Endothelial cell of umbilical vein (primary cell): ENCODE results near the gene GNAO1. TPM values are rescaled to one million over a fixed set of nuclear protein-coding genes. Genes with fewer than 3 reads are reported as not detected.

Experiments used
- BruUV-seq: library from RNA; stranded (reverse); fragments of 400-500 nt; replicated peaks from 2 replicates; lab custom pipeline; 2021; lab: Mats Ljungman, UMichigan
- CTCF ChIA-PET: fragments of 300-600, 350-600 bp; sonication (Branson Sonifier 250); formaldehyde crosslinking; loops from one replicate; lab custom pipeline; 2021; ENCODE audit warnings: antibody characterized with exemption, inconsistent platforms; lab: Charles Lee
- POLR2A ChIA-PET: fragments of 300-600, 350-600 bp; sonication (Branson Sonifier 250); formaldehyde crosslinking; loops from one replicate; lab custom pipeline; 2021; ENCODE audit warnings: antibody characterized with exemption, inconsistent platforms; lab: Charles Lee
- DNase-seq: peaks from one replicate; pipeline ENCODE4 v3.0.0-alpha.2; 2011; ENCODE audit warnings: low read depth, low spot score
- FAIRE-seq: peaks from 2 replicates; lab custom pipeline; 2011; peaks lifted over from hg19 to GRCh38; lab: Jason Lieb, UNC
- H2AFZ ChIP-seq: 2 replicates; pipeline ENCODE4 v1.6.0; 2012; ENCODE audit warnings: low read depth, low read length, control low read depth, inconsistent platforms
- H3K27ac ChIP-seq: 2 replicates; pipeline ENCODE4 v1.5.1; 2011; ENCODE audit warnings: low read depth, mild to moderate bottlenecking, control low read depth, low read length, moderate library complexity; ENCODE audit not compliant: insufficient read depth
- H3K27me3 ChIP-seq, 2 experiments: 2 replicates each; pipeline versions ENCODE4 v1.6.0 to v1.6.1; 2011; ENCODE audit warnings: low read length in 2 of 2, mixed read lengths in 1 of 2; ENCODE audit not compliant: control insufficient read depth in 2 of 2, insufficient read depth in 2 of 2
- H3K36me3 ChIP-seq, 2 experiments: 2 replicates in 1 of 2; 3 replicates in 1 of 2; pipeline ENCODE4 v1.5.1; 2011; ENCODE audit warnings: low read length in 2 of 2, mild to moderate bottlenecking in 1 of 2, moderate library complexity in 1 of 2; ENCODE audit not compliant: control insufficient read depth in 2 of 2, insufficient read depth in 2 of 2; ENCODE audit errors: extremely low read depth in 1 of 2
- H3K4me1 ChIP-seq: 3 replicates; pipeline ENCODE4 v1.5.1; 2011; ENCODE audit warnings: mild to moderate bottlenecking, low read length; ENCODE audit not compliant: control insufficient read depth, insufficient read depth; ENCODE audit errors: extremely low read depth
- H3K4me2 ChIP-seq: 2 replicates; pipeline ENCODE4 v1.6.1; 2011; ENCODE audit warnings: low read length, control low read depth, mixed read lengths; ENCODE audit not compliant: insufficient read depth
- H3K4me3 ChIP-seq, 3 experiments: fragments of 200-600 bp in 1 of 3; sonication (generic), shearing (Covaris generic) in 1 of 3; replicated peaks in 1 of 3; 2 replicates each; pipeline ENCODE4 v1.5.1; 2011 to 2016; ENCODE audit warnings: control low read depth in 3 of 3, low read length in 3 of 3, mild to moderate bottlenecking in 2 of 3, inconsistent platforms in 1 of 3, low read depth in 1 of 3, moderate library complexity in 1 of 3; ENCODE audit not compliant: insufficient read depth in 1 of 3
- H3K79me2 ChIP-seq: 2 replicates; pipeline ENCODE4 v1.6.0; 2012; ENCODE audit warnings: low read length, inconsistent platforms; ENCODE audit not compliant: control insufficient read depth, insufficient read depth
- H3K9ac ChIP-seq: replicated peaks from 2 replicates; pipeline ENCODE3; 2011; ENCODE audit warnings: low read length, control low read depth; ENCODE audit not compliant: insufficient read depth; ENCODE audit errors: extremely low read depth
- H3K9me1 ChIP-seq: replicated peaks from 3 replicates; pipeline ENCODE4 v1.6.0; 2011; ENCODE audit warnings: mild to moderate bottlenecking, low read length; ENCODE audit not compliant: control insufficient read depth, insufficient read depth; ENCODE audit errors: extremely low read depth
- H3K9me3 ChIP-seq: replicated peaks from 2 replicates; pipeline ENCODE4 v1.5.1; 2012; ENCODE audit warnings: low read length, inconsistent platforms; ENCODE audit not compliant: control insufficient read depth, insufficient read depth
- H4K20me1 ChIP-seq: replicated peaks from 2 replicates; pipeline ENCODE3; 2011; ENCODE audit warnings: mild to moderate bottlenecking, low read length; ENCODE audit not compliant: control insufficient read depth, insufficient read depth; ENCODE audit errors: extremely low read depth
- EZH2 ChIP-seq: IDR thresholded peaks from 2 replicates; pipeline ENCODE4 v1.6.1; 2012; ENCODE audit warnings: borderline replicate concordance, low read depth, mild to moderate bottlenecking, moderate library complexity, low read length, inconsistent platforms; ENCODE audit not compliant: severe bottlenecking
- FOS ChIP-seq: IDR thresholded peaks from 2 replicates; pipeline ENCODE4 v1.6.1; 2011; ENCODE audit warnings: mild to moderate bottlenecking, low read length, moderate library complexity, borderline replicate concordance; ENCODE audit not compliant: insufficient read depth
- GATA2 ChIP-seq: IDR thresholded peaks from 2 replicates; pipeline ENCODE4 v1.7.0; 2011; ENCODE audit warnings: low read depth, mild to moderate bottlenecking, moderate library complexity, mixed read lengths, low read length; ENCODE audit not compliant: insufficient read length, insufficient read depth
- JUN ChIP-seq: IDR thresholded peaks from 2 replicates; pipeline ENCODE4 v1.6.1; 2011; ENCODE audit warnings: borderline replicate concordance, low read depth; ENCODE audit not compliant: insufficient read length, insufficient read depth
- MYC ChIP-seq: IDR thresholded peaks from one replicate; pipeline ENCODE4 v1.6.1; 2011; ENCODE audit warnings: mild to moderate bottlenecking, low read depth, low read length
- POLR2A ChIP-seq: IDR thresholded peaks from 2 replicates; pipeline ENCODE4 v1.6.1; 2012; ENCODE audit warnings: low read depth, mild to moderate bottlenecking, control low read depth, low read length
- POLR2AphosphoS5 ChIP-seq: IDR thresholded peaks from 2 replicates; pipeline ENCODE4 v1.6.1; 2012; ENCODE audit warnings: low read depth, mild to moderate bottlenecking, control low read depth, low read length, moderate library complexity; ENCODE audit not compliant: insufficient read depth
- dilution Hi-C: fragments of 300-500 bp; cut with MboI; formaldehyde crosslinking; loops from one replicate; pipeline ENCODE4 v1.15.0; 2019; ENCODE audit warnings: low sequenced_read_pairs; ENCODE audit not compliant: extremely low pct_ligation_motif_present
- intact Hi-C: fragments of 100-400 bp; cut with micrococcal nuclease; formaldehyde crosslinking; loops from one replicate; pipeline ENCODE4 v1.10.0; 2022
- polyA plus RNA-seq, 4 experiments: library from polyadenylated mRNA; depleted of rRNA in 3 of 4; stranded (reverse) in 3 of 4; unstranded in 1 of 4; fragments of >200 nt; gene quantifications; 2 replicates each; pipeline versions ENCODE4 v1.2.1 to v1.2.3, GENCODE V29; 2011 to 2012; ENCODE audit warnings: missing spikeins in 1 of 4
- total RNA-seq: library from RNA; stranded (reverse); gene quantifications from 2 replicates; pipeline ENCODE4 v1.2.3, GENCODE V29; 2021
- TF ChIP-seq, protein P1 (sequence below), 2 donors: IDR thresholded peaks; 1 replicate in 1 of 2; 2 replicates in 1 of 2; pipeline ENCODE4 v1.5.1; 2011; ENCODE audit warnings: low read length in 2 of 2, mild to moderate bottlenecking in 2 of 2, moderate library complexity in 2 of 2, control low read depth in 1 of 2, inconsistent platforms in 1 of 2, low read depth in 1 of 2; ENCODE audit not compliant: insufficient read depth in 1 of 2; ENCODE audit errors: extremely low read depth in 1 of 2
- TF ChIP-seq, protein P2 (sequence below): IDR thresholded peaks from 2 replicates; pipeline ENCODE4 v1.6.1; 2011; ENCODE audit not compliant: insufficient read depth, insufficient read length

Gene GNAO1
- total and polyA plus RNA-seq, 2 donors (not counting 3 experiments of a cell fraction or from before 2014, with no cell fraction given) = not detected

DNA sequence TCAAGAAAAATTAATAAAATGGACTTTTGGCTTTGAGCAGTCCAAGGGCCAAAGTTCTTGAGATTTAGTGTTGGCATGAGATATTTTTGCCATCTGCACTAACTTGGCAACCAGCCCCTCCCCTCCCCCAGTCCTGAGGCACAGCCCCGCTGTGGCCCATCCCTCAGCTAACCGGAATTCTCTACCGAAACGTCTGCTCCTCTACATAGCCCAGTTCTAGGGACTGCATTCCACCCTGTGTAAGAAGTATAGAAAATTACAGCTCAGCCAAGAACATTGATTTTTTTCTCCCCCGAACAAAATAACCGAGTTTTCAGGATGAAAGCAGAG lies 136.6 kb downstream of the GNAO1 start:
- POLR2A ChIA-PET = no interaction called here
- no TSS peak for BruUV-seq
- intact Hi-C loops = no loop called here
- Histone ChIP-seq H3K4me2 (no peak overlapping the region), H3K36me3 (no peaks in the 10 kb centered on the region), H2AFZ (no peak overlapping the region), H3K4me1 (no peaks in the 10 kb centered on the region), H3K27me3 (no peaks in the 10 kb centered on the region), H3K79me2 (no peaks in the 10 kb centered on the region), H3K9ac (no peak overlapping the region), H3K9me3 (no peaks in the 10 kb centered on the region), H3K27ac (no peak overlapping the region), H4K20me1 (no peaks in the 10 kb centered on the region), H3K4me3 (no peak overlapping the region), H3K9me1 (no peaks in the 10 kb centered on the region)
- dilution Hi-C loops = no loop called here
- TF ChIP-seq, protein P1, sequence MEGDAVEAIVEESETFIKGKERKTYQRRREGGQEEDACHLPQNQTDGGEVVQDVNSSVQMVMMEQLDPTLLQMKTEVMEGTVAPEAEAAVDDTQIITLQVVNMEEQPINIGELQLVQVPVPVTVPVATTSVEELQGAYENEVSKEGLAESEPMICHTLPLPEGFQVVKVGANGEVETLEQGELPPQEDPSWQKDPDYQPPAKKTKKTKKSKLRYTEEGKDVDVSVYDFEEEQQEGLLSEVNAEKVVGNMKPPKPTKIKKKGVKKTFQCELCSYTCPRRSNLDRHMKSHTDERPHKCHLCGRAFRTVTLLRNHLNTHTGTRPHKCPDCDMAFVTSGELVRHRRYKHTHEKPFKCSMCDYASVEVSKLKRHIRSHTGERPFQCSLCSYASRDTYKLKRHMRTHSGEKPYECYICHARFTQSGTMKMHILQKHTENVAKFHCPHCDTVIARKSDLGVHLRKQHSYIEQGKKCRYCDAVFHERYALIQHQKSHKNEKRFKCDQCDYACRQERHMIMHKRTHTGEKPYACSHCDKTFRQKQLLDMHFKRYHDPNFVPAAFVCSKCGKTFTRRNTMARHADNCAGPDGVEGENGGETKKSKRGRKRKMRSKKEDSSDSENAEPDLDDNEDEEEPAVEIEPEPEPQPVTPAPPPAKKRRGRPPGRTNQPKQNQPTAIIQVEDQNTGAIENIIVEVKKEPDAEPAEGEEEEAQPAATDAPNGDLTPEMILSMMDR (IDR thresholded peaks at IDR 0.05; ENCODE audit: extremely low read depth in 1 of 2, insufficient read depth in 1 of 2, low read depth in 1 of 2, low read length in 2 of 2) = no peak
- TF ChIP-seq GATA2 = no peak
- TF ChIP-seq EZH2 = no peak
- TF ChIP-seq POLR2AphosphoS5 = no peak
- TF ChIP-seq, protein P2, sequence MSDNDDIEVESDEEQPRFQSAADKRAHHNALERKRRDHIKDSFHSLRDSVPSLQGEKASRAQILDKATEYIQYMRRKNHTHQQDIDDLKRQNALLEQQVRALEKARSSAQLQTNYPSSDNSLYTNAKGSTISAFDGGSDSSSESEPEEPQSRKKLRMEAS = no peak
- TF ChIP-seq FOS = no peak
- TF ChIP-seq JUN = no peak
- no peak for TF ChIP-seq POLR2A
- TF ChIP-seq MYC = no peak
- CTCF ChIA-PET = interaction anchor here (1.6 to 3.6 kb wide), 2 partner anchors 9 to 28 kb away, joined by 7 to 21 read pairs; no protein-coding TSS in a partner anchor
- FAIRE-seq = no peak
- no peak for DNase-seq
